Fibroblast of villous mesenchyme (primary cell): ENCODE measurements around the gene STXBP6. TPM values are rescaled to one million over a fixed set of nuclear protein-coding genes. Genes with fewer than 3 reads are reported as not detected.
A peak's percentile ranks its signal among the peaks of the same experiment; 100 is the strongest.

Source experiments
- DNase-seq: peaks from one replicate; pipeline ENCODE4 v3.0.0-alpha.2; 2010; ENCODE audit warnings: low read depth
- H3K4me3 ChIP-seq: 2 replicates; pipeline ENCODE4 v1.5.1; 2011; ENCODE audit warnings: low read depth, mild to moderate bottlenecking, low read length
- total RNA-seq: library from RNA; depleted of rRNA; stranded (reverse); fragments of >200 nt; gene quantifications from 2 replicates; pipeline ENCODE4 v1.2.3, GENCODE V29; 2012
- TF ChIP-seq, protein P1 (sequence below): IDR thresholded peaks from 2 replicates; pipeline ENCODE4 v1.5.1; 2012; ENCODE audit warnings: low read depth, mild to moderate bottlenecking, low read length; ENCODE audit not compliant: insufficient read depth

The STXBP6 gene
- total RNA-seq, 1 donor, result 4.7 TPM

DNA sequence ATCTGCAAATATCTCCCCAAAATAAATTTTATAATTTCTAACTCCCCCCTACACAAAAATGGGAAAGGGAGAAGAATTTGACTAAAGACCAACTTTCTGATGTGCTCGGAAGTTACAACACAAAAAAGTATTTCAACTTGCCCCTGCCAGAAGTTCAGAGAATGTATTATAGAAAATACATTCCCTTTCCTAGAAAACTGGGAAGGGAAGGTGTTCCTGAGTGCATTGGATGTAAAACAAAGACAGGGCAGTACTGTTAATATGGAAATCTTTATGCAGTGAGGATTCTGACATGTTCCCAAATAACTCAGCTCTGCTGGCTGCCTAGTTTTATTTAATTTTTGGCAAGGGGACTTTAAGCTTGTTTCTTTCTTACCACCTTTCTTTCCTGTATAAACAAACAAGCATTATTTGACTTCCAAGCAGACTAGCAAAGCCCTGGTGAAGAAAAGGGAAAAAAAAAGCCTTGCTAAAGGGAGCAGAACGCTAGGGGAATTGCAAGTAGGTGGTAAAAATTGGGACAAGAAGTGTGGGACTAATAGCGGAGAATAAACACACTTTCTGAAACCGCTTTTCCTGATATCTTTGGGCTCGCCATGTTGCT, 124.1 kb downstream of the STXBP6 start:
- TF ChIP-seq, protein P1, sequence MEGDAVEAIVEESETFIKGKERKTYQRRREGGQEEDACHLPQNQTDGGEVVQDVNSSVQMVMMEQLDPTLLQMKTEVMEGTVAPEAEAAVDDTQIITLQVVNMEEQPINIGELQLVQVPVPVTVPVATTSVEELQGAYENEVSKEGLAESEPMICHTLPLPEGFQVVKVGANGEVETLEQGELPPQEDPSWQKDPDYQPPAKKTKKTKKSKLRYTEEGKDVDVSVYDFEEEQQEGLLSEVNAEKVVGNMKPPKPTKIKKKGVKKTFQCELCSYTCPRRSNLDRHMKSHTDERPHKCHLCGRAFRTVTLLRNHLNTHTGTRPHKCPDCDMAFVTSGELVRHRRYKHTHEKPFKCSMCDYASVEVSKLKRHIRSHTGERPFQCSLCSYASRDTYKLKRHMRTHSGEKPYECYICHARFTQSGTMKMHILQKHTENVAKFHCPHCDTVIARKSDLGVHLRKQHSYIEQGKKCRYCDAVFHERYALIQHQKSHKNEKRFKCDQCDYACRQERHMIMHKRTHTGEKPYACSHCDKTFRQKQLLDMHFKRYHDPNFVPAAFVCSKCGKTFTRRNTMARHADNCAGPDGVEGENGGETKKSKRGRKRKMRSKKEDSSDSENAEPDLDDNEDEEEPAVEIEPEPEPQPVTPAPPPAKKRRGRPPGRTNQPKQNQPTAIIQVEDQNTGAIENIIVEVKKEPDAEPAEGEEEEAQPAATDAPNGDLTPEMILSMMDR, result no peak
- H3K4me3 ChIP-seq, result no peak overlapping the region
- DNase-seq, result no peak

DNA sequence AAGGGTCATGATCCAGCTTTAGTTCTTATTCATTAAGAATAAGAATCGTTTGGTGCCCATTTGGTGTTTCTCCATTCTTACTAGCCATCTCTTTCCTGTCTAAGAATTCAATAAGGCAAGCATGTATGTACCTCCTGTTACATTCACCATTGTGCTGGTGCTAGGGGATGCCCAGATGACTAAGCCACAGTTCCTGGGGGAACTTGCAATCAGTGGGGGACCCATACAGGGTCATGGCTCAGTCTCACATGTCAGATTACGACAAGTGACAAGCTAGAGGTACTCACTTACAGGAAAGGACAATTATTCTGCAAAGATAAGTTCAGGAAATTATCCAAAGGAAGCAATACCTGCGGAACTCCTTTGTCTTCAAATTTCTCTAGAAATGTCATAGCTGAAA, 125.4 kb downstream of the STXBP6 start:
- TF ChIP-seq, protein P1, result no peak
- no peak overlapping the region for H3K4me3 ChIP-seq
- DNase-seq, result no peak

DNA sequence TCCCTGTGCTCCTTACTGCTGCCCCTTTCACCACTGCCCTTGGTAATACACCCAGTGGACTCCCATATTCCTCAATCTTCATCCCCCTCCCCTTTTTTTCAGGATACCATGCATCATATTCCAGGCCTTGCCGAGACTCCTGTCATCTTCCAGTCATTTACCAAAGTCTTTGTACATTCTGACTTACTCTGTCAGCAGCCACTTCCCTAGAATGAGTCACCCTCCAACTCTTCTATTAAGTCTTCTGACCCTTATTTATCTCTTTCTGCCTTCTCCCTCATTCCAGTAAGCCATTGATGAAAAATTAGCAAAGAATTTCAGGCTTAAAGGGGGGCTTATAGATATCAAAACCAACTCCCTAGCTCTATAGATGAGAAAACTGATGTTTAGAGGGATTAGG, 128.0 kb downstream of the STXBP6 start:
- DNase-seq, result peak; percentile 44
- TF ChIP-seq, protein P1, result no peak
- no peak overlapping the region for H3K4me3 ChIP-seq

DNA sequence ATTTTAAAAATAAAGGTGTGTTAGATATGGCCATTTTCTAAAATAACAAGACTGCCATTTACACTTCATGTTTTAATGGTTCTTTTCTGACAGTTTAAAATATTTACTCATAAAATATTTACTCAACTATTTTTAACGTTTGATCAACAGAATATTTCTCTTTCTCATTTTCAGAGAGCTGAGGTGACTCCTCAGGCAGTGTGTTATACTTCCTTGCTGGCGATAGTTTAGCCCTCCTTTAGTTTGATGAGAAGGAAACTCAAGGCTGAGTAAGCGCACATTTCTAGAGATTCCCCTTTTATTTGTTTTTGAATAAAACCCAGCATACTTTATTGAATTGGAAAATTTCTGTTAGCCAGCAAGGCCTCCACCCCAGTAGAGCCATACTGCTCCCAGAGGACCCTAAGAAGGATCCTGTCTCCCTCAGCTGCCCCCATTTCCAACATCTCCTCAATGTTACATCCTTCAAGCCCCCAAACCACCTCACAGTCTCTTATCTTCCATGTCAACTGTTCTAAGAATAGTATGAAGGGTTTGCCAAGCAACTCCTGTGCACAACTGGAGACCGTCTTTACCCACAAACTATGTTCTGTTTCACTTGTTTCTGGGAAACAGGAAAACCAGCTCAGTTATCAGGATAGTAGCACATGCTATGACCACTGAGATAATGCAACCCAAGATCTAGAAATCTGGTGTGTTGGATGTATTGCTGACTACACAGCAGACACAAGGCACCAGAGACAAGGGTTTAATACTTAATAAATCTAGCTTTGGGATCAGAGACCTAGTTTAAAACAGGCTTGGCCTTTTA, 129.5 kb downstream of the STXBP6 start:
- TF ChIP-seq, protein P1, result no peak
- H3K4me3 ChIP-seq, result no peak overlapping the region
- no peak for DNase-seq

DNA sequence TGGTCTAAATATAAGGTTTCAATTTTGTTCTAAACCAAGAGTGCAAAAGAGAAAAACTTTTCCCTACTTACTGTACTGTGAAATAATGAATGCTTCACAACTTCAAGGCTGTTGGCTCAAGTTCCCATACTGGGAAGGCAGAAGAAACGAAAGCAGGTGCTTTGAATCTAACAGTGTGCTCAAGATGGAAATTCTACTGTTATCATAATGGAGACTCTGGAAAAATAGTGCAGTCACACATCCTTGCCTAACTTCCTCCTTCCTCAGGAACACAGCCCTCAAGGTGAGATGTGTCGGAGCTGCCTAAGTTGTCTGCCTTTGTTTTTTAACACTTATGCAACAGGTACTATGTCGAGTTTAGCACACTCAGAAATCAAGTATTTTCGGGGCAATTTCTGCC, 131.1 kb downstream of the STXBP6 start:
- TF ChIP-seq, protein P1, result no peak
- no peak for DNase-seq
- no peak overlapping the region for H3K4me3 ChIP-seq

DNA sequence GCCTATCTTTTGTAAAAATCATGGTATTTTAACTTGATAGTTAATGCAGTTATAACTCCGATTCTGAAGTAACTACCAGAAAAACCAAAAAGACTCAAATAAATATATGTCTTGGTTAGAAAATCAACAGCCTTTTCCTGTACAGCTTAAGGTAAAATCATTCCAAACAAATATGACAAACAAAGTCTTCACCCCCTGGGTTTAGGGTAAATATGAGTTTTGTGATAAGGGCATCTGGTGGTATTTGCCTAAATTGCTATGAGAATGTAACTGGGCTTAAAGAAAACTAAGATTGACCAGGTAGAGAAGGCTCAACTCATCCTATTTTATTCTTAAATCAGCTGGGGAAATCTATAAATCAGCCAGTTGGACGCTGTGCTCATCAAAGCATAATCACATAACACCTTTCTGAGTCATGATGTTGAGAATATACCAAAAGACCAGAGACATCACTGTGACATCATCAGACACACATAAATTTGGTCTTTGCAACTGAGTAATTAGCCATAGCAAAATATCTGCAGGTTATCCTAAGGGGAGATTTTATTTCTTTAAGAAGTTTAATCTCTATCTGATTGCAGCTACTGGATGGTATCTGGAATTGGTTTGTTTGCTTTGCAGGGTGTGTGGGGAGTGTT, 133.9 kb downstream of the STXBP6 start:
- H3K4me3 ChIP-seq, result no peak overlapping the region
- TF ChIP-seq, protein P1, result no peak
- no peak for DNase-seq
